ENCODE results near the gene APIP. TPM values are rescaled to one million over a fixed set of nuclear protein-coding genes. Genes with fewer than 3 reads are reported as not detected.

APIP gene
- total and polyA plus RNA-seq, 10 of the 15 experiments (the other 5 are each of a cell fraction or from before 2014, with no cell fraction given) = 26.8 to 87.1 (median 52.8) TPM

DNA sequence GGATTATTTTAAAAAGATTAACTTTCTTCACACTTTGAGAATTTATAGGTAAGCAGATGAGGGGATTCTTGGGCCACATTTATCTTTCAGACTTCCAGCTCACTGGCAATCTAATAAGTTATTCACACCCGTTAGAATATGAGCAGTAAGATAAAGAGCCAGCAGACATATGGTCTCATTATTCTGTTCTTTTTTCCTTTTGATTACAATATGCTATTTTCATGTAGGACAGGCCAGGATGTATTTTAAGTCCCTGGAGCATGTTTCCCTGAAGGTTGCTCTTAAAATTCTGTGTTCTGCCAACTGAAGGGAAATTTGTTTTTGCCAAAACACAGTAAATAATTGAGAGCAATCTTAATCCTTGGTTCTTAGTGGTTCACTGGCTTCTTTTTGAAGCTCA, 22.4 kb upstream of the APIP start (continued):
- TF ChIP-seq, protein P1, sequence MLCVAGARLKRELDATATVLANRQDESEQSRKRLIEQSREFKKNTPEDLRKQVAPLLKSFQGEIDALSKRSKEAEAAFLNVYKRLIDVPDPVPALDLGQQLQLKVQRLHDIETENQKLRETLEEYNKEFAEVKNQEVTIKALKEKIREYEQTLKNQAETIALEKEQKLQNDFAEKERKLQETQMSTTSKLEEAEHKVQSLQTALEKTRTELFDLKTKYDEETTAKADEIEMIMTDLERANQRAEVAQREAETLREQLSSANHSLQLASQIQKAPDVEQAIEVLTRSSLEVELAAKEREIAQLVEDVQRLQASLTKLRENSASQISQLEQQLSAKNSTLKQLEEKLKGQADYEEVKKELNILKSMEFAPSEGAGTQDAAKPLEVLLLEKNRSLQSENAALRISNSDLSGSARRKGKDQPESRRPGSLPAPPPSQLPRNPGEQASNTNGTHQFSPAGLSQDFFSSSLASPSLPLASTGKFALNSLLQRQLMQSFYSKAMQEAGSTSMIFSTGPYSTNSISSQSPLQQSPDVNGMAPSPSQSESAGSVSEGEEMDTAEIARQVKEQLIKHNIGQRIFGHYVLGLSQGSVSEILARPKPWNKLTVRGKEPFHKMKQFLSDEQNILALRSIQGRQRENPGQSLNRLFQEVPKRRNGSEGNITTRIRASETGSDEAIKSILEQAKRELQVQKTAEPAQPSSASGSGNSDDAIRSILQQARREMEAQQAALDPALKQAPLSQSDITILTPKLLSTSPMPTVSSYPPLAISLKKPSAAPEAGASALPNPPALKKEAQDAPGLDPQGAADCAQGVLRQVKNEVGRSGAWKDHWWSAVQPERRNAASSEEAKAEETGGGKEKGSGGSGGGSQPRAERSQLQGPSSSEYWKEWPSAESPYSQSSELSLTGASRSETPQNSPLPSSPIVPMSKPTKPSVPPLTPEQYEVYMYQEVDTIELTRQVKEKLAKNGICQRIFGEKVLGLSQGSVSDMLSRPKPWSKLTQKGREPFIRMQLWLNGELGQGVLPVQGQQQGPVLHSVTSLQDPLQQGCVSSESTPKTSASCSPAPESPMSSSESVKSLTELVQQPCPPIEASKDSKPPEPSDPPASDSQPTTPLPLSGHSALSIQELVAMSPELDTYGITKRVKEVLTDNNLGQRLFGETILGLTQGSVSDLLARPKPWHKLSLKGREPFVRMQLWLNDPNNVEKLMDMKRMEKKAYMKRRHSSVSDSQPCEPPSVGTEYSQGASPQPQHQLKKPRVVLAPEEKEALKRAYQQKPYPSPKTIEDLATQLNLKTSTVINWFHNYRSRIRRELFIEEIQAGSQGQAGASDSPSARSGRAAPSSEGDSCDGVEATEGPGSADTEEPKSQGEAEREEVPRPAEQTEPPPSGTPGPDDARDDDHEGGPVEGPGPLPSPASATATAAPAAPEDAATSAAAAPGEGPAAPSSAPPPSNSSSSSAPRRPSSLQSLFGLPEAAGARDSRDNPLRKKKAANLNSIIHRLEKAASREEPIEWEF (IDR thresholded peaks at IDR 0.05; ENCODE audit: insufficient replicate concordance, low read depth, low read length) = no peak
- TF ChIP-seq, protein P2, sequence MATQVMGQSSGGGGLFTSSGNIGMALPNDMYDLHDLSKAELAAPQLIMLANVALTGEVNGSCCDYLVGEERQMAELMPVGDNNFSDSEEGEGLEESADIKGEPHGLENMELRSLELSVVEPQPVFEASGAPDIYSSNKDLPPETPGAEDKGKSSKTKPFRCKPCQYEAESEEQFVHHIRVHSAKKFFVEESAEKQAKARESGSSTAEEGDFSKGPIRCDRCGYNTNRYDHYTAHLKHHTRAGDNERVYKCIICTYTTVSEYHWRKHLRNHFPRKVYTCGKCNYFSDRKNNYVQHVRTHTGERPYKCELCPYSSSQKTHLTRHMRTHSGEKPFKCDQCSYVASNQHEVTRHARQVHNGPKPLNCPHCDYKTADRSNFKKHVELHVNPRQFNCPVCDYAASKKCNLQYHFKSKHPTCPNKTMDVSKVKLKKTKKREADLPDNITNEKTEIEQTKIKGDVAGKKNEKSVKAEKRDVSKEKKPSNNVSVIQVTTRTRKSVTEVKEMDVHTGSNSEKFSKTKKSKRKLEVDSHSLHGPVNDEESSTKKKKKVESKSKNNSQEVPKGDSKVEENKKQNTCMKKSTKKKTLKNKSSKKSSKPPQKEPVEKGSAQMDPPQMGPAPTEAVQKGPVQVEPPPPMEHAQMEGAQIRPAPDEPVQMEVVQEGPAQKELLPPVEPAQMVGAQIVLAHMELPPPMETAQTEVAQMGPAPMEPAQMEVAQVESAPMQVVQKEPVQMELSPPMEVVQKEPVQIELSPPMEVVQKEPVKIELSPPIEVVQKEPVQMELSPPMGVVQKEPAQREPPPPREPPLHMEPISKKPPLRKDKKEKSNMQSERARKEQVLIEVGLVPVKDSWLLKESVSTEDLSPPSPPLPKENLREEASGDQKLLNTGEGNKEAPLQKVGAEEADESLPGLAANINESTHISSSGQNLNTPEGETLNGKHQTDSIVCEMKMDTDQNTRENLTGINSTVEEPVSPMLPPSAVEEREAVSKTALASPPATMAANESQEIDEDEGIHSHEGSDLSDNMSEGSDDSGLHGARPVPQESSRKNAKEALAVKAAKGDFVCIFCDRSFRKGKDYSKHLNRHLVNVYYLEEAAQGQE (IDR thresholded peaks at IDR 0.05; ENCODE audit: low read depth, low read length) = no peak
